SK-N-SH treated with all-trans-retinoic acid at 6 μM for 48 hours (cell line): ENCODE measurements around the gene TAS2R42.

Experiments
- ATAC-seq: fragments of 200-7000 bp; cut with Tn5 transposase; 3 replicates; pipeline ENCODE4 v1.9.1; 2020; ENCODE audit warnings: mild to moderate bottlenecking, moderate library complexity
- ARNTL ChIP-seq: fragments of 450-650 bp; formaldehyde crosslinking; IDR thresholded peaks from 2 replicates; pipeline ENCODE4 v1.5.0; 2020; ENCODE audit warnings: low read depth, mild to moderate bottlenecking, moderate library complexity, borderline replicate concordance
- BACH2 ChIP-seq: fragments of 250-450 bp; sonication (Bioruptor Pico); IDR thresholded peaks from 2 replicates; pipeline ENCODE4 v1.9.0; 2021; ENCODE audit warnings: mild to moderate bottlenecking, borderline replicate concordance
- CSDC2 ChIP-seq: fragments of 250-450 bp; sonication (Bioruptor Pico); IDR thresholded peaks from 2 replicates; pipeline ENCODE4 v1.5.0; 2020; ENCODE audit warnings: mild to moderate bottlenecking, moderate library complexity
- ESRRG ChIP-seq: fragments of 250-450 bp; sonication (Bioruptor Pico); IDR thresholded peaks from 2 replicates; pipeline ENCODE4 v1.6.1; 2021; ENCODE audit warnings: mild to moderate bottlenecking
- GLIS3 ChIP-seq: fragments of 250-450 bp; sonication (Bioruptor Pico); IDR thresholded peaks from 2 replicates; pipeline ENCODE4 v1.5.0; 2020; ENCODE audit warnings: mild to moderate bottlenecking, moderate library complexity
- ISL1 ChIP-seq: fragments of 250-450 bp; sonication (Bioruptor Pico); IDR thresholded peaks from 2 replicates; pipeline ENCODE4 v2.1.2; 2022; ENCODE audit warnings: mild to moderate bottlenecking, moderate library complexity
- OSR1 ChIP-seq: fragments of 250-450 bp; sonication (Bioruptor Pico); IDR thresholded peaks from 2 replicates; pipeline ENCODE4 v1.8.0; 2022; ENCODE audit warnings: moderate library complexity, mild to moderate bottlenecking, inconsistent platforms
- PPARA ChIP-seq: fragments of 250-450 bp; sonication (Bioruptor Pico); IDR thresholded peaks from 2 replicates; pipeline ENCODE4 v1.5.0; 2020; ENCODE audit warnings: mild to moderate bottlenecking, borderline replicate concordance
- RARB ChIP-seq: fragments of 250-450 bp; sonication (Bioruptor Pico); IDR thresholded peaks from 2 replicates; pipeline ENCODE4 v1.8.0; 2021; ENCODE audit warnings: mild to moderate bottlenecking, moderate library complexity
- SNAI2 ChIP-seq: fragments of 250-450 bp; sonication (Bioruptor Pico); IDR thresholded peaks from 2 replicates; pipeline ENCODE4 v1.5.0; 2020; ENCODE audit warnings: mild to moderate bottlenecking, moderate library complexity
- TCF4 ChIP-seq: fragments of 250-450 bp; sonication (Bioruptor Pico); IDR thresholded peaks from 2 replicates; pipeline ENCODE4 v1.8.0; 2021; ENCODE audit warnings: mild to moderate bottlenecking, moderate library complexity, borderline replicate concordance
- TOX ChIP-seq: fragments of 250-450 bp; sonication (Bioruptor Pico); IDR thresholded peaks from 2 replicates; pipeline ENCODE4 v1.8.0; 2021; ENCODE audit warnings: mild to moderate bottlenecking, moderate library complexity, borderline replicate concordance
- ZC3H10 ChIP-seq: fragments of 250-450 bp; sonication (Bioruptor Pico); IDR thresholded peaks from 2 replicates; pipeline ENCODE4 v1.5.1; 2021; ENCODE audit warnings: mild to moderate bottlenecking, moderate library complexity
- ZFP3 ChIP-seq: fragments of 250-450 bp; sonication (Bioruptor Pico); IDR thresholded peaks from 2 replicates; pipeline ENCODE4 v1.5.0; 2020; ENCODE audit warnings: mild to moderate bottlenecking, moderate library complexity
- ZFP30 ChIP-seq: fragments of 450-650 bp; formaldehyde crosslinking; IDR thresholded peaks from 2 replicates; pipeline ENCODE4 v1.5.0; 2022; ENCODE audit warnings: mild to moderate bottlenecking, moderate library complexity
- ZNF565 ChIP-seq: fragments of 450-650 bp; formaldehyde crosslinking; conservative IDR thresholded peaks from 2 replicates; pipeline ENCODE4 v1.5.0; 2020; ENCODE audit warnings: low read depth, mild to moderate bottlenecking, moderate library complexity
- ZNF70 ChIP-seq: fragments of 450-650 bp; formaldehyde crosslinking; IDR thresholded peaks from 2 replicates; pipeline ENCODE4 v1.5.0; 2020; ENCODE audit warnings: mild to moderate bottlenecking, moderate library complexity
- ZNF8 ChIP-seq: fragments of 450-650 bp; formaldehyde crosslinking; IDR thresholded peaks from 2 replicates; pipeline ENCODE4 v1.5.0; 2020; ENCODE audit warnings: mild to moderate bottlenecking, moderate library complexity
- TF ChIP-seq, protein P1 (sequence below): fragments of 250-450 bp; sonication (Bioruptor Pico); IDR thresholded peaks from 2 replicates; pipeline ENCODE4 v1.8.0; 2021; ENCODE audit warnings: low read depth, mild to moderate bottlenecking, moderate library complexity, borderline replicate concordance
- TF ChIP-seq, protein P2 (sequence below): fragments of 250-450 bp; sonication (Bioruptor Pico); IDR thresholded peaks from 2 replicates; pipeline ENCODE4 v1.8.0; 2020; ENCODE audit warnings: mild to moderate bottlenecking, moderate library complexity, borderline replicate concordance
- TF ChIP-seq, protein P3 (sequence below): fragments of 250-450 bp; sonication (Bioruptor Pico); IDR thresholded peaks from 2 replicates; pipeline ENCODE4 v1.5.0; 2020; ENCODE audit warnings: mild to moderate bottlenecking, moderate library complexity
- TF ChIP-seq, protein P4 (sequence below): fragments of 250-450 bp; sonication (Bioruptor Pico); IDR thresholded peaks from 2 replicates; pipeline ENCODE4 v1.5.1; 2021; ENCODE audit warnings: mild to moderate bottlenecking, moderate library complexity
- TF ChIP-seq, protein P5 (sequence below): fragments of 250-450 bp; sonication (Bioruptor Pico); IDR thresholded peaks from 2 replicates; pipeline ENCODE4 v1.5.1; 2020; ENCODE audit warnings: low read depth, mild to moderate bottlenecking, moderate library complexity

TAS2R42 gene

DNA sequence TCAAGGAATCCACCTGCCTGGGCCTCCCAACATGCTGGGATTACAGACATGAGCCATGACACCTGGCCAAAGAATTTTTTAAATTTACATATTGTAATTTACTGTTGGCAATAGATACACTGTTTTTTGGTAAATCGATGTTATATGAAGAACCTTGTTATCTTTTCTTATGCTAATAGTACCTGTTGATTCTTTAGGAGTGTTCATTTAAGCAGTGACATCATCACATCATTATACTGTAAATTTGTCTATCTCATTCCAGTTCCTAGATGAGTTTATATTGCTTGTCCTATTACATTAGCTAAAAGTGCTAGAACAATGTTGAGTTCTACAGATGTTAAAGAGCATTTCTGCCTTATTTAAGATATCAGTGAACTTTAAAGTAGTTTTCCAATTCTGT is 39.3 kb downstream of the TAS2R42 start:
- ATAC-seq: no peak

DNA sequence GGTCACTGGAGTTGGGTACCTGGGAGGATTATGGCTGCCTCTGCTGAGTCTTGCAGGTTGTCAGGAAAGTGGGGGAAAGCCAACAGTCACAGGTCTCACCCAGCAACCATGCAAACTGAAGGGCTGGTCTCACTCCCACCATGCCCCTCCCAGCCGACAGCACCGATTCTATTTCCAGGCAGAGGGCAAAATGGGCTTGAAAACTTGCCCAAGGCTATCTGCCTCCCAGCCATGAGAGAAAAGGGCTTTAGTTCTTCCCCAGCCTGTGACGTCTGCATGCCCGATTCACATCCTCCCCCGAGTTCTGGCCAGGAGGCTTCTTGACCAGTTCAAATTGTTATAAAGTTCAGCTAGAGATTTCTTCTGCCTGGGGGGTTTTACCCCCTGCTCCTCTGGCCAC is 42.4 kb downstream of the TAS2R42 start:
- TF ChIP-seq ISL1 (CRISPR knock-in tag) (no peak), ZNF8 (no peak), GLIS3 (no peak), SNAI2 (CRISPR knock-in tag) (no peak), ZFP3 (CRISPR knock-in tag) (no peak), ZC3H10 (CRISPR knock-in tag) (no peak), ZNF70 (CRISPR knock-in tag) (no peak), ZNF565 (no peak), TCF4 (CRISPR knock-in tag) (no peak), TOX (CRISPR knock-in tag) (no peak), RARB (CRISPR knock-in tag) (no peak), ESRRG (CRISPR knock-in tag) (no peak), PPARA (CRISPR knock-in tag) (no peak), CSDC2 (CRISPR knock-in tag) (no peak)
- TF ChIP-seq, protein P1, sequence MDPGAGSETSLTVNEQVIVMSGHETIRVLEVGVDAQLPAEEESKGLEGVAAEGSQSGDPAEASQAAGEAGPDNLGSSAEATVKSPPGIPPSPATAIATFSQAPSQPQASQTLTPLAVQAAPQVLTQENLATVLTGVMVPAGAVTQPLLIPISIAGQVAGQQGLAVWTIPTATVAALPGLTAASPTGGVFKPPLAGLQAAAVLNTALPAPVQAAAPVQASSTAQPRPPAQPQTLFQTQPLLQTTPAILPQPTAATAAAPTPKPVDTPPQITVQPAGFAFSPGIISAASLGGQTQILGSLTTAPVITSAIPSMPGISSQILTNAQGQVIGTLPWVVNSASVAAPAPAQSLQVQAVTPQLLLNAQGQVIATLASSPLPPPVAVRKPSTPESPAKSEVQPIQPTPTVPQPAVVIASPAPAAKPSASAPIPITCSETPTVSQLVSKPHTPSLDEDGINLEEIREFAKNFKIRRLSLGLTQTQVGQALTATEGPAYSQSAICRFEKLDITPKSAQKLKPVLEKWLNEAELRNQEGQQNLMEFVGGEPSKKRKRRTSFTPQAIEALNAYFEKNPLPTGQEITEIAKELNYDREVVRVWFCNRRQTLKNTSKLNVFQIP (CRISPR knock-in tag): no peak
- TF ChIP-seq, protein P2, sequence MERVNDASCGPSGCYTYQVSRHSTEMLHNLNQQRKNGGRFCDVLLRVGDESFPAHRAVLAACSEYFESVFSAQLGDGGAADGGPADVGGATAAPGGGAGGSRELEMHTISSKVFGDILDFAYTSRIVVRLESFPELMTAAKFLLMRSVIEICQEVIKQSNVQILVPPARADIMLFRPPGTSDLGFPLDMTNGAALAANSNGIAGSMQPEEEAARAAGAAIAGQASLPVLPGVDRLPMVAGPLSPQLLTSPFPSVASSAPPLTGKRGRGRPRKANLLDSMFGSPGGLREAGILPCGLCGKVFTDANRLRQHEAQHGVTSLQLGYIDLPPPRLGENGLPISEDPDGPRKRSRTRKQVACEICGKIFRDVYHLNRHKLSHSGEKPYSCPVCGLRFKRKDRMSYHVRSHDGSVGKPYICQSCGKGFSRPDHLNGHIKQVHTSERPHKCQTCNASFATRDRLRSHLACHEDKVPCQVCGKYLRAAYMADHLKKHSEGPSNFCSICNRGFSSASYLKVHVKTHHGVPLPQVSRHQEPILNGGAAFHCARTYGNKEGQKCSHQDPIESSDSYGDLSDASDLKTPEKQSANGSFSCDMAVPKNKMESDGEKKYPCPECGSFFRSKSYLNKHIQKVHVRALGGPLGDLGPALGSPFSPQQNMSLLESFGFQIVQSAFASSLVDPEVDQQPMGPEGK: no peak
- TF ChIP-seq, protein P3, sequence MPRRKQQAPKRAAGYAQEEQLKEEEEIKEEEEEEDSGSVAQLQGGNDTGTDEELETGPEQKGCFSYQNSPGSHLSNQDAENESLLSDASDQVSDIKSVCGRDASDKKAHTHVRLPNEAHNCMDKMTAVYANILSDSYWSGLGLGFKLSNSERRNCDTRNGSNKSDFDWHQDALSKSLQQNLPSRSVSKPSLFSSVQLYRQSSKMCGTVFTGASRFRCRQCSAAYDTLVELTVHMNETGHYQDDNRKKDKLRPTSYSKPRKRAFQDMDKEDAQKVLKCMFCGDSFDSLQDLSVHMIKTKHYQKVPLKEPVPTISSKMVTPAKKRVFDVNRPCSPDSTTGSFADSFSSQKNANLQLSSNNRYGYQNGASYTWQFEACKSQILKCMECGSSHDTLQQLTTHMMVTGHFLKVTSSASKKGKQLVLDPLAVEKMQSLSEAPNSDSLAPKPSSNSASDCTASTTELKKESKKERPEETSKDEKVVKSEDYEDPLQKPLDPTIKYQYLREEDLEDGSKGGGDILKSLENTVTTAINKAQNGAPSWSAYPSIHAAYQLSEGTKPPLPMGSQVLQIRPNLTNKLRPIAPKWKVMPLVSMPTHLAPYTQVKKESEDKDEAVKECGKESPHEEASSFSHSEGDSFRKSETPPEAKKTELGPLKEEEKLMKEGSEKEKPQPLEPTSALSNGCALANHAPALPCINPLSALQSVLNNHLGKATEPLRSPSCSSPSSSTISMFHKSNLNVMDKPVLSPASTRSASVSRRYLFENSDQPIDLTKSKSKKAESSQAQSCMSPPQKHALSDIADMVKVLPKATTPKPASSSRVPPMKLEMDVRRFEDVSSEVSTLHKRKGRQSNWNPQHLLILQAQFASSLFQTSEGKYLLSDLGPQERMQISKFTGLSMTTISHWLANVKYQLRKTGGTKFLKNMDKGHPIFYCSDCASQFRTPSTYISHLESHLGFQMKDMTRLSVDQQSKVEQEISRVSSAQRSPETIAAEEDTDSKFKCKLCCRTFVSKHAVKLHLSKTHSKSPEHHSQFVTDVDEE (CRISPR knock-in tag): no peak
- TF ChIP-seq, protein P4, sequence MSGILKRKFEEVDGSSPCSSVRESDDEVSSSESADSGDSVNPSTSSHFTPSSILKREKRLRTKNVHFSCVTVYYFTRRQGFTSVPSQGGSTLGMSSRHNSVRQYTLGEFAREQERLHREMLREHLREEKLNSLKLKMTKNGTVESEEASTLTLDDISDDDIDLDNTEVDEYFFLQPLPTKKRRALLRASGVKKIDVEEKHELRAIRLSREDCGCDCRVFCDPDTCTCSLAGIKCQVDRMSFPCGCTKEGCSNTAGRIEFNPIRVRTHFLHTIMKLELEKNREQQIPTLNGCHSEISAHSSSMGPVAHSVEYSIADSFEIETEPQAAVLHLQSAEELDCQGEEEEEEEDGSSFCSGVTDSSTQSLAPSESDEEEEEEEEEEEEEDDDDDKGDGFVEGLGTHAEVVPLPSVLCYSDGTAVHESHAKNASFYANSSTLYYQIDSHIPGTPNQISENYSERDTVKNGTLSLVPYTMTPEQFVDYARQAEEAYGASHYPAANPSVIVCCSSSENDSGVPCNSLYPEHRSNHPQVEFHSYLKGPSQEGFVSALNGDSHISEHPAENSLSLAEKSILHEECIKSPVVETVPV: no peak
- TF ChIP-seq, protein P5, sequence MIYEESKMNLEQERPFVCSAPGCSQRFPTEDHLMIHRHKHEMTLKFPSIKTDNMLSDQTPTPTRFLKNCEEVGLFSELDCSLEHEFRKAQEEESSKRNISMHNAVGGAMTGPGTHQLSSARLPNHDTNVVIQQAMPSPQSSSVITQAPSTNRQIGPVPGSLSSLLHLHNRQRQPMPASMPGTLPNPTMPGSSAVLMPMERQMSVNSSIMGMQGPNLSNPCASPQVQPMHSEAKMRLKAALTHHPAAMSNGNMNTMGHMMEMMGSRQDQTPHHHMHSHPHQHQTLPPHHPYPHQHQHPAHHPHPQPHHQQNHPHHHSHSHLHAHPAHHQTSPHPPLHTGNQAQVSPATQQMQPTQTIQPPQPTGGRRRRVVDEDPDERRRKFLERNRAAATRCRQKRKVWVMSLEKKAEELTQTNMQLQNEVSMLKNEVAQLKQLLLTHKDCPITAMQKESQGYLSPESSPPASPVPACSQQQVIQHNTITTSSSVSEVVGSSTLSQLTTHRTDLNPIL: no peak
- ATAC-seq: no peak

More for the DNA sequence above, 39.3 kb downstream of the TAS2R42 start:
- TF ChIP-seq ZNF565 (no peak), OSR1 (no peak), CSDC2 (CRISPR knock-in tag) (no peak), GLIS3 (no peak), BACH2 (CRISPR knock-in tag) (no peak), ARNTL (CRISPR knock-in tag) (no peak), TOX (CRISPR knock-in tag) (no peak)

DNA sequence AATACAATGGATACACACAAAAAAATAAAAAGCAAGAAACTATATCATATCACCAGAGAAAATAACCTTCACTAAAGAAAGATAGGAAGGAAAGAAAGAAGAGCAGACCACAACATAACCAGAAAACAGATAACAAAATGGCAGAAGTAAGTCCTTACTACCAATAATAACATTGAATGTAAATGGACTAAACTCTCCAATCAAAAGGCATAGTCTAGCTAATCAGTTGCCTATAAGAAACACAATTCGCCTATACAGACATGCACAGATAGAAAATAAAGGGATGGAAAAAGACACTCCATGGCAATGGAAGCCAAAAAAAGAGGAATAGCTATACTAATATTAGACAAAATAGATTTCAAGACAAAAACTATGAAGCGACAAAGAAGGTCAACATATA is 43.4 kb downstream of the TAS2R42 start:
- ATAC-seq: no peak
- no peak for TF ChIP-seq OSR1
- TF ChIP-seq TOX (CRISPR knock-in tag): no peak
- TF ChIP-seq ZNF565: no peak
- TF ChIP-seq, protein P5: no peak
- TF ChIP-seq ZNF70 (CRISPR knock-in tag): no peak
- no peak for TF ChIP-seq GLIS3
- no peak for TF ChIP-seq CSDC2 (CRISPR knock-in tag)
- TF ChIP-seq, protein P4: no peak
- no peak for TF ChIP-seq ARNTL (CRISPR knock-in tag)
- no peak for TF ChIP-seq RARB (CRISPR knock-in tag)
- TF ChIP-seq, protein P2: no peak
- TF ChIP-seq ZFP30 (CRISPR knock-in tag): no peak
